OCI-LY1 (cell line): ENCODE measurements around the gene AP2M1.

ENCODE experiments used
- CTCF ChIP-seq: fragments of 200-600 bp; sonication (generic), shearing (Covaris generic); IDR thresholded peaks from 2 replicates; pipeline ENCODE4 v1.5.1; 2017; ENCODE audit warnings: mild to moderate bottlenecking, antibody characterized with exemption, low read length, moderate library complexity, mixed read lengths
- EZH2 ChIP-seq: fragments of 200-600 bp; sonication (generic), shearing (Covaris generic); IDR thresholded peaks from 2 replicates; pipeline ENCODE4 v1.8.0; 2017; ENCODE audit warnings: borderline replicate concordance, mixed run types, mild to moderate bottlenecking, antibody characterized with exemption, low read length, moderate library complexity, mixed read lengths

GRCh38 chr3:184176377-184177330 lies 2.0 kb downstream of the AP2M1 start:
- TF ChIP-seq CTCF (no peak), EZH2 (no peak)
